NCI-H2227 (cell line): ENCODE measurements around the gene PADI1.

Experiments
- DNase-seq: peaks from one replicate; lab custom pipeline; 2025; ENCODE audit not compliant: unreplicated experiment; lab: John Stamatoyannopoulos, UW

The PADI1 gene

DNA sequence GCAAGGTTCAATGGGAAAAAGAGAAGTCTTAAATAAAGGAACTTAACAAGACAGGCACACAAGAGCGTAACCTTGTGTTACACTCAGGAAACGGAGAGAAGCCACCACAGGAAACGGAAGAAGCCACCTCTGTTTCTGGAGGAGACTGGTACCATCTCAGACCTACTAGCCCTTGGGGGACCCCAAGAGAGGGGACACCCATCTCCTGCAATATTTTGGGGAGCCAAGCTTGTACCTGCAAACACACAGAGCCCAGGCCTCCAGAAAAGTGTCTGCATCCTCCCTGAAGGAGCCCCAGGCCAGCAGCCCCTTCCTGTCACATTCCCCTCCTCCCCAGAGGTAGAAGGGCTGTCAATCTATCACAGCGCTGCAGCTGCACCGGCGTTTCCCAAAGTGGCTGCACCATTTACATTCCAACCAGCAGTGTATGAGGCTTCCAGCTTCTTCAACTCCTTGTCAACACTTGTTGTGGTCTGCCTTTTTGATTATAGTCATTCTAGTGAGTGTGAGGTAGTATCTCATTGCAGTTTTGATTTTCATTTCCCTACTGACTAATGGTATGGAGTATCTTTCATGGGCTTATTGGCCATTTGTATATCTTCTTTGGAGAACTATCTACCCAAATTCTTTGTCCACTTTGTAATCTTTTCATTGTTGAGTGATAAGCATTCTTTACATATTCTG lies 23.0 kb upstream of the PADI1 start:
- no peak for DNase-seq

DNA sequence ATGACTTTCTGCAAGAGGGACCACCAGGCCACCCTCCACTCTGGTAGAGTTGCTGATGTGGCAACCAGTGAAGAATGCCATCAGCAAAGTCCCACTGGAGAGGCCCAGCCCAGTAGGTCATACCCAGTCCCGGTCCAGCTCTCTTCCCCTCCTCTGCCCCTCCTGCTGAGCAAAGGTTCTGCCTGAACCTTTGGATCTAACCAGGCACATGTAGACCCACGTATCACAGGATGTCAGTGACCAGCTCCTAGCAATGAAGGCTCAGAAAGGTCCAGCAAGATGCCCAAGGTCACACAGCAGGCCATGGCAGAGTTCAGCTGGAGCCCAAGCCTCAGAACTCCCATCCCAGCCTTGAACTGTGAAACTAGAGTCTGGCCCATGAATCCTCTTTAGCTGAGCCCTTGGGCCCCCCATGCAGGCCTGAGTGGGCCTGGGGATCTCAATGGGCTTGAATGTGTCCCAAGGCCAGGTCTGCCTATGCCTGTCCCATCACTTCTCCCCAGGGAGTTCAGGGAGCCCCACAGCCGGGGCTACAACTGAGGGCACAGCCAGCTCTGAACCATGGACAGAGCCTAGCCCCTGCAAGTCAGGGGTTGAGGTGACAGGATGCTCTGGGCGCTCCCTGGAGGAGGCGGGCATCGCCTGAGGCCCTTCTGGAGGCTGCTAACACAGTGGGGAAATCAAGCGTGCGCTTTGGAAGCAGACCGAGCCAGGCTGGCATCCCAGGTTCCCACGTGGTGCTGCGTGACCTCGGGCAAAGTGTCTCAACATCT lies 21.4 kb upstream of the PADI1 start:
- DNase-seq: no peak

DNA sequence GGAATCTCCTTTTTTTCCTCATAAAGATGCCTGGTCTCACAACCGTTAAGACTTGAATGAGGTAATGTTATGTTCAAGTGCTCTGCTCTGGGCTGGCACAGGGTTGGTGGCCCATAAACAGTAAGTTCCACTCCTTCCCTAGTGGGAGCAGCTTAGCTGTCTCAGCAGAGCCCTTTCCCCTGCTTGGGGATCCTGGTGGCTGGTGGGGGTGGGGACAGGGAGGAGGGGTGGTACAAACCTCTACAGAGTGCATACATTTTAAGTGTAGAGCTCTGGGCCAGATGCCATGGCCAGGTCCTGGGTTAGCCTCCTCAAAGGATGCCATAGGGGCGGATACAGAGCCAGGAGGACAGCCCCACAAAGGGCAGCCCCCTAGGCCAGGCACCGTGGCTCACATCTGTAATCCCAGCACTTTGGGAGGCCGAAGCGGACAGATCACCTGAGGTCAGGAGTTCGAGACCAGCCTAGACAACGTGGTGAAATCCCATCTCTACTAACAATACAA lies 20.7 kb upstream of the PADI1 start:
- DNase-seq: no peak

DNA sequence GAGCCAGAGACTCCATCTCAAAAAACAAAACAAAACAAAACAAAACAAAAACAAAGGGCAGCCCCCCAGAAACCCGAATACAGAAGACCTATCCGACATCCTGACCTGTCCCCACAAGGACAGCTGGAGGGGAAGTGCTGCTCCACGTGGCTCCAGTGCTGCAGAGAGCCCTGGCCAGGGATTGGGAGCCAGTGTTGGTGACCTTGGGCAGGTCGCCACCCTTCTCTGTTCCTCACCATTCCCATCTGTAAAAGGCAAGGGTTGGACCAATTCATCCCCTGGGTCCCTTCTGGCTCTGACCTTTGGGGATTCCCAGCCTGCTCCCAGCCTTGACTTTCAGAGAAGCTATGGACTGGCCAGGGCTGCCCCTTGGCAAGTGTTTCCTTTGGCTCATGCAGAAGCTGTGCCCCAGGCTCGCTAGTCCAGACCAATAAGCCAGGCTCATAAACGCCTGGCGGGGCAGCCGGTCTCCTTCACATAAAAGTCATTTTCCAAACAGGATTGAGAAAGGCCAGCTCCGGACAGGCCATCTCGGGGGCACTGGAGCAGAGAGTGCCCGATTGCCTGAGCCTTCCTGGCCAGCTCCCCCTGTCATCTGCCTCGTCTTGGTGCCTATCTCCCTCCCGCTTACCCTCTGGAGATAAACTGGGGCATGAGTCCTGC lies 20.0 kb upstream of the PADI1 start:
- DNase-seq: no peak

DNA sequence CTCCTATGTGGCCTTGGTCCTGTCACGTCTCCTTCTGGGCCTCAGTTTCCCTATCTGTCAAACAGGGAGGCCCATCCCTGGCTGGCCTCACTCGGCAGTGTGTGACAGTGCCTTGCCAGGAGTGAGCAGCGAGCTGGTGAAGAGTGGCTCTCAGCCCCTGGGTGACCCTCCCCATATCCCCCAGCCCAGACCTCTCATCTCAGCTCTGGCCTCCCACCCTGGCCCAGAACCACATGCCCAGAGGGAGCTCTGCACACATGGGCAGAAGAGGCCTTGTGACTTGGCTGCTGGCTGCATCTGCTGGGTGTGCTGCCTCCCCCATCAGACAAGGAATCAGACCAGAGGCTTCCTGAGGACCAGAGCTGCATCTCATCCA lies 19.5 kb upstream of the PADI1 start:
- no peak for DNase-seq

DNA sequence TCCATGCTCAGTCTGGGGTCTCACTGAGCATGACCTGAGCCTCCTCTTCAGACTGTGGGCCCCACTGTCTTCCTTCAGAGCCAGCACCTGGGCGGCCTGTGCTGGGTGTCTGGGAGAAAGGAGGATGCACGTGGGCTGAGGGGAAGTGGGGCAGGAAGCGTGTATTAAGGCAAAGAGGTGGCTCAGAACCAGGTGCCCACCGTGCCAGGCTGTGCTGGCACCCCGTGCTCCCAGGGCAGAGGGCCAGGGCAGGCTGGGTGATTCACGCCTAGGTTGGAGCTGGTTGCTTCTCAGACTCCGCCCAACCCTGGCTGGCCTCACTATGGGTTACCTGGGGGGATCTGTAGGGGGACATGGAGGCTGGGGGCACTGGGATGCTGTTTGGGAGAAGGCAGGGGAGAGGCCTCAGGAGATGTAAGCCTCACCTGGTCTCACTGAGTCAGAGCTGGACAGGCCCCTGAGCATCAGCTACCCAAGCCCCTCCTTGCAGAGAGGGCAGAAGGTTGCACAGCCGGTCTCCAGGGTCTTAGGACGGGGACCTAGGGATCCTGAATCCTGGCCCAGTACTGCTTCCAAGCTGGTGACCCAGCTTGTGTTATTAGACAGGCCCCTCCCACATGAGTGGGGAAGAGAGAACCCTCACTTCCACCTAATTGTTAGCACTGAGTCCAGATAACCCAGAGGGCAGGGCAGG lies 18.6 kb upstream of the PADI1 start:
- no peak for DNase-seq

DNA sequence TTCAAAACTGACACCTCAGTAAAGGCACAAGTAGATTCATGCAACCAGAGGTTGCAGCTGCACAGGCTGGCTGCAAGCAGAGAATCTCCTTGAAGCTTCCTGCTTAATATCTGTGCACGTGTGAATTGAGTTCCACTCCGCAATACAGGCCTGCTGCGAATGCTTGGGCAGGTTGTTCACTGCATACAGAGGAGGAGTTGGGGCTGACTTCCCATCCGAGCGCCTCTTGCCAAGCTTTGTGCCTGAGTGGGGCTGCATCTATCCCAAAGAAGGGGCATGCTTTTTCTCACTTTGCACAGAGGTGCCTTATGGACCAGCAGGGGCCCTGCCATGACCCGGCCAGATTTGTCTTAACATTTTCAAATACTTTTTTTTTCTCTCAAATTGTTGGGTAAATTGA lies 17.9 kb upstream of the PADI1 start:
- DNase-seq: no peak

DNA sequence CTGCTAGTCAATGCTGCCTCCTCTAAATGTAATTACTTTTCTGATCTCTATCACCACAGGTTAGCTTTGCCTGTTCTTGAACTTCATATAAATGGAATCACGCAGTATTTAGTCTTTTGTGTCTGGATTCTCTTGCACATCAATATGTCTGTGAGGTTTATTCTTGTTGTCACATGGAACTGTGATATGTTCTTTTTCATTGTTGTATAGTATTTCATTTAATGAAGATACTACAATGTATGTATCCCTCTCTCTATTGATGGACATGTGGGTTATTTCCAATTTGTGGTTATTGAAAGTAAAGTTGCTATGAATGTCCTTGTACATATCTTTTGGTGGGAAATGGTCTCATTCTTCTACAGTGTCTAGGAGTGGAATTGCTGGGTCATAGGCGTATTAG lies 16.7 kb upstream of the PADI1 start:
- no peak for DNase-seq

DNA sequence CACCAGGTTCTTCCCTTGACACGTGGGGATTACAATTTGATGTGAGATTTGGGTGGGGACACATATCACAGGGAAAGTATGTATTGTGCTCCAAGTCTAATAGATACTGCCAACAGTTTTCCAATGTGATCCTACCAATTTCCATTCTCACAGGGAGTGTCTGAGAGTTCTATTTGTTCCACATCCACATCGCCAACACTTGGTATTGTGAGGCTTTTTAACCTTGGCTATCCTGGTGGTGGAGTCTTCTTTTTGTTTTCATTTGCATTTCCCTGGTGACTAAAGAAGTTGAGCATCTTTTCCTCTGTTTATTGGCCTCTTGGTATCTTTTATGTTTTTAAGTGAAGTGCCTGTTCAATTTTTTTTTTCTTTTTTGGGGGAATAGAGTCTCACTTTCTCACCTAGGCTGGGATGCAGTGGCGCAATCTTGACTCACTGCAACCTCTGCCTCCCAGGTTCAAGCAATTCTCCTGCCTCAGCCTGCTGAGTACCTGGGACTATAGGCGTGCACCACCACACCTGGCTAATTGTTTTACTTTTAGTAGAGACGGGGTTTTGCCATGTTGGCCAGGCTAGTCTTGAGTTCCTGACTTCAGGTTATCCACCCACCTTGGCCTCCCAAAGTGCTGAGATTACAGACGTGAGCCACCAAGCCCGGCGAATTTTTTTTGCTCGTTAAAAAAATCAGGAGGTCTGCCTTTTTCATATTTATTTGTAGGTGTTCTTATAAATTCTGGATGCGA lies 15.9 kb upstream of the PADI1 start:
- no peak for DNase-seq

DNA sequence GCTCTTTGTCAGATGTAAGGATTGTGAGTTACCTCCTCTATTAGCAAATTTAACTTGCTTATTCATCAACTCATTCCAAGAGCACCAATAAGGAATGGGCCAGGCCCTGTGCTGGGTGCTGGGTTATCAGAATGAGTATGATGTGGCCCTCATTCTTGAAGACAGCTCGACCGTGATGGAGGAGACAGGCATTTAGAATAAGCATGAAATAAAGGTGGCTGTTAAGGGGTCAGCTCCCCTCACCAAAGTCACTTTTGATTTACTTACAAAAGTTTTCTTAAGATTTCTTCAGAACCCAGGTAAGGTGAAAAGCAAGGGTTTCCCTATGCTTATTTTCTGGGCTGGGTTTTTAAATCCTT lies 15.3 kb upstream of the PADI1 start:
- DNase-seq: no peak

DNA sequence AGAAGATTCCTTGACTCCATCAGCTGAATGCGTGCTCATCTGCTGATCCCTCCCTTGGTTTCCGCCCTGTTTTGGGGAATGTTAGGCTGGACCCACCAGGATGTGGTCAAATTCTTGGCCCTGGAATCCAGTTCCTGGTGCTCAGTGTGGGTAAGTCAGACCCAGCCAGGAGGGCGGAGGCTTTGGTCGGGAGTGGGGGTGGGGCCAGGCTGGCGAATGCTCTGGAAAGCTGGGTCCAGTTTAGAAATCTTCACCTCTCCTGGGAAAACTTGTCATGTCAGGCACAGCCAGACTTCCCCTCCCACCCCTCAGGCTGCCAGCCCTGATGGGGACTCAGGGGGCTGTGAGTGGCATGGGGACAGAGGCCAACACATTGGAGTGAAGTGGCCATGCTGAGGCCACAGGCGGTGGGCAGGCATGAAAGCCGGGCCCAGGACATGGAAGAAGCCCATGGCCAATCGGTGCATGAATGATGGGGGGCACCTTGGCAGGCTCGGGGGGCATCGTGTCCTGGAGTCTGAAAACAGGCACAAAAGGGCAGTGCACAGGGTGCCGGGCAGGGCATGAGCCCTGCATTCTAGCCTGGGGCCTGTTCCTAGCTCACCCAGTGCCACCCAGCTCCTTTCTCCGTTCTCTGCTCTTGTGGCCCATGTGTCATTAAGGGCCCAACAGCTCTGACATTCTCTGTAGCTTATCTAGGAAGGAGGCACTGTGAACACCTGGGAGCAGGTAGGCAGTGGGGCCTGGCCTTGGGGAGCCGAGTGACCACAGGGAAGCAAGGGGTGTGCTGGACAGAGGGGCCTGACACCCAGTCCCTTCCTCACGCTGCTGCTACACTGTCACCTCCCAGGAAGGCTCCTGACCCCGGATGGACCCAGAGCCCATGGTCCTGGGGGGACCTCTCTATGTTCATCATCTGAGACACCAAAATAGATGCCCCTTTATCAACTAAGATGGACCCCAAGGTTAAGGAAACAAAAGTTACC lies 14.6 kb upstream of the PADI1 start:
- no peak for DNase-seq

DNA sequence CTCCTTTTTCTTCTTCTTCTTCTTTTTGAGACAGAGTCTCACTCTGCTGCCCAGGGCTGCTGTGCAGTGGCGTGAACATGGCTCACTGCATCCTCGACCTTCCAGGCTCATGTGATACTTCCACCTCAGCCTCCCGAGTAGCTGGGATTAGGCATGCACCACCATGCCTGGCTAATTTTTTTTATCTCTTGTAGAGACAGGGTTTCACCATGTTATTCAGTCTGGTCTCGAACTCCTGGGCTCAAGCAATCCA lies 13.0 kb upstream of the PADI1 start:
- DNase-seq: no peak

DNA sequence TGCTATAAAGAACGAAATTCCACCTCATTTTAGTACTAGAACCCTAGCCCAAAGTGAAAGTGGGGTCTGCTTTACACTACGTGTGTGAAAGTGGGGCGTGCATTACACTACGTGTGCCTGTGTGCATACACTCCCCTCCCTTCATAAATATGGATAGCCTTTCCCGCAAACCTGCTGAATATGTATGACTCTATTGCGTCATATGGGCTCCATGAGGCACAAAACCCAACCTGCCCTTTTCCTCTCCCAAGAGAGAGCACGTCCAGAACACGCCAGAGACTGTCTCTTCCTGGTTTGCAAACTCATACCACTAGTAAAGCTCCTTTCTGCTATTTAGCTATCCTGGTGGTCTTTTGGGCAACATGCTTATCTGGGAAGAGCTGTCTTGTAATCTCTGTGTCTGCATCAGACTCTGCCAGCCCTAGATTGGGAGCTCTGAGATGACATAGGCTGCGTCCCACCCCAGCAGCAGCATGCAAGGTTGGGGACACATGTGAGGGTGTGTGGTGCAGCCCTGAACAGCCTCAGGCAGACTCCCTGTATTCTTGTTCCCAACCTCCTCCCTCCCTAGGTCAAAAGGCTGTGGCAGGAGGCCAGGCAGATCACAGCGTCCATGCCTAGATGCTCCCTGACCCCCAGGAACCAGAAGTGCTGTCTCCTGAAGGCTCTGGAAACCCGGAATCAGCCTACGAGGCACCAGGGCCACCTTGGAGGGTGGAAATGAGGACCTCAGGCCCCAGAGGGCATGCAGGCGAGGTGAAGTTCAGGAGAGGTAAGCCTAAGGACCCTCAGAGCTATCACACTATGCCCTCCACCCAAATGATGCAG lies 12.3 kb upstream of the PADI1 start:
- no peak for DNase-seq

DNA sequence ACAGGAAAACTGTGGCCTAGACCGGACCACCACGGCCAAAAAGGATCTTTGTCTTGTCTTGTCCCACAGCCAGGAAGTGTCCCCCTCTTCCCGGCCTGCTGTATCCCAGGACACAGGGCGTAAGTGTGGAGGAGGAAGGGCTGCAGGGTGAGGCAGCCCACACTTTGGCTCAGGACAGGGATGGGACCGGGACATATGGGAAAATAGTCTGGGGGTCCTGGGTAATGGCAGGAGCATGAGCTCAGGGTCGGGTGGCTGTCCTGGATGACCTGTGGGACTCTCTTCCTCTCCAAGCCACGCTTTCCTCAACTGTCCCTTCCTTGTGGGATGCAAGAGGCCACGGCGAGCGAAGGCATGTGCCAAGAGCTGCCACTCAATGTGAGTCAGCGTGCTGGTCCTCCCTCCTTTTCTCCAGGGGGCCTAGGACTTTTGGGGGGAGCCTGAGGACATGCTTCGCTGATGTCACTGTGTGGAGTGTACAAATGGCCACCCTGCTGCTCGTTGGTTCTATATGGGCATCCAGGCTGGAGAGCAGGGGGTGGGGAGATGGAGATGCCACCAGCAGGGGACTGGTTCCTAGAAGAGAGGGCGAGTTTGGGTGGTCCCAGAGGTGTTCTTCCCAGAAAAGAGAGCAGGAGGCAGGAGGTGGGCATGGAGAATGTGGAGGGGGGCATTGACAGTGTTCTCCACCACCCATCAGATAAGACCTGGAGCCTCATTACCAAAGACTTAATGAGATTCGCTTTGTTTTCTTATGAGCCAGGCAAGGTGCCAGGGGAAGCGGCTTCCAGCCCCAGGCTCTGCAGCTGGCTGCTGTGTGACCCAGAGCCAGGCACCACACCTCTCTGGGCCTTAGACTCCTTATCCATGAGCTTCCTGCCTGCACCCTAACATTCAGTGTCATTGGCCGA lies 11.5 kb upstream of the PADI1 start:
- DNase-seq: no peak

DNA sequence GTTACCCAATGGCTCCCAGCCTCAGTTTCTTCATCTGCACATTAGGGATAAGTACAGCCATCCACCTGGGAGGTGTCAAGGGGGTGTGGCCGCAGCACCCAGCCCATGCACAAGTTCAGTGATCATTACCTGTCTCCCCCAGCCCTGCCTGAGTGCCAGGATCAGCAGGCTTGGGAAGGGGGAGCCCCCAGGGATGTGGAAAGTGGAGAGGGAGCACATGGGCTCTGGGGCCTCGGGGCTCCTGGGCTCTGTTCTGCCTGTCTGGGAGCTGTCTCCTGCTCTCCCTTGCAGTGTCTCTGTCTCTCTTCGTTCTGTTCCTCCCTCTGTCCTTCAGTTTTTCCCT lies 10.8 kb upstream of the PADI1 start:
- DNase-seq: no peak

DNA sequence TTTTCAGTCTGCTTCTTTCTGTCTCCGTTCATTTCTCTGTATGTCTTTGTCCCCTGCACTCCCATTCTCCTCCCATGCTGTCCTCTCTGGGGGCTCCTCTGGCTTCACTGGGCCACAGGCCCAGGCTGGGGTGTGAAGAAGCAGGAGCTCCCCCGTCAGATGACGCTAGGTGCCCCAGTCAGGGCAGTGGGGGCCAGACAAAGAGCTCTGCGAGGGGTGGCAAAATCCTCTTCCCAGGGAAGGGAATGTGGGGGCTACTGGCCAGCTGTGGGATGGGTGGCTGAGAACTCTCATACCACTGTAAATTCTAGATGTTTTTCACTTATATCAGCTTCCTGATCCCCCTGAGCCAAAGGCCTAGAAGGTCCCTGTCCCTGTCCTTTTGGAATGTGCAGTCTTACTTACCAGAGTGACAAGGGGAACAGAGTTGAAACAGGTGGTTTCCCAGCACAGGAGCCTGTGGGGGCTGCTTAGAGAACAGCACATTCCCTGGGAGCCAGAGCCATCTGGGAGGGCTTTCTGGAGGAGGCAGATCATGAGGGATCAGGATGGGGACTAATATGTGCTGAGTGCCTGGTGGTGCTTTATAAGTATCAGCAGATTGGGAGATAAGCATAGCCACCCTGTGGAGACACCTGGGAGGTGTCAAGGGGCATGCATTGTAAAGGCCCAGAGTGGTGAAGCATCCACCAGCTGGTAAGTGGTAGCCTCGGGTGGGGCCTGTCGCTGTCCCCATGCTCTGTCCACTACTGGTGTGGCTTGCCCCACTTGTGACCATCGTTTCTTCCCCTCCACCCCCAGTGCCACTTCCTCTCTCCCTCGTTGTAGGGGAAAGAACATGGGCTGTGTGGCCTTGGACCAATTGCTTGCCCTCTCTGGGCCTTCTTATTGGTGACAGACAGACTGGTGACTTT lies 10.1 kb upstream of the PADI1 start:
- no peak for DNase-seq

DNA sequence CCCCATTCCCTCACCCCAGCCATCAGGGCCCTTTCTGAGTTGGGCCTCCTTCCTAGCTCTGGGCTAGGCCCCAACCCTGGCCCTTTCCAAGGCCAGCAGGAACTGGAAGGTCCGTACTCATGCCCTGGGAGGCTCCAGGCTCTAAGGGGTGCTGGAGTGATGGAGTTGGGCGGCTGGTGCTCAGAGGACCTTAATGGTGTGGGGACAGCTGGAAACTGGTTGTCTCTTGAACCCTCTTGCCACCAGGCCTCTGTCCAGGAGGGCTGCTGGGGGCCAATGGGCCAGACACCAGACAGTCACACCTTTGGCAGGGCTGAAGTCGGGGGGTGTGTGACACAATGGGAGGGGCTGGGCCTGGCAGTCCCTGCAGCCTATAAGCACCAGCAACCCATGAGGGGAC lies 9.2 kb upstream of the PADI1 start:
- DNase-seq: no peak
